OCI-LY1 (cell line): ENCODE results near the gene BLVRA.

Source experiments
- CTCF ChIP-seq: fragments of 200-600 bp; sonication (generic), shearing (Covaris generic); IDR thresholded peaks from 2 replicates; pipeline ENCODE4 v1.5.1; 2017; ENCODE audit warnings: mild to moderate bottlenecking, antibody characterized with exemption, low read length, moderate library complexity, mixed read lengths
- EZH2 ChIP-seq: fragments of 200-600 bp; sonication (generic), shearing (Covaris generic); IDR thresholded peaks from 2 replicates; pipeline ENCODE4 v1.8.0; 2017; ENCODE audit warnings: borderline replicate concordance, mixed run types, mild to moderate bottlenecking, antibody characterized with exemption, low read length, moderate library complexity, mixed read lengths

- TF ChIP-seq CTCF (no peak), EZH2 (no peak)
Observed at GRCh38 chr7:43763183-43763582, 4.7 kb downstream of the BLVRA start.
